H1 (cell line): ENCODE measurements around the gene SEC14L5.

Experiments used
- CREB1 ChIP-seq: IDR thresholded peaks from 2 replicates; pipeline ENCODE4 v1.6.1; 2012; ENCODE audit warnings: inconsistent platforms
- CTCF ChIP-seq, 3 experiments: IDR thresholded peaks; 1 replicate in 2 of 3; 2 replicates in 1 of 3; pipeline versions ENCODE4 v1.5.1 to v1.6.1; 2011; ENCODE audit warnings: low read length in 3 of 3, mild to moderate bottlenecking in 3 of 3, inconsistent platforms in 2 of 3, low read depth in 1 of 3, moderate library complexity in 1 of 3; ENCODE audit not compliant: insufficient read depth in 1 of 3; ENCODE audit errors: control extremely low read depth in 1 of 3
- EP300 ChIP-seq, 2 experiments: IDR thresholded peaks; 1 replicate in 1 of 2; 2 replicates in 1 of 2; pipeline ENCODE4 v1.6.1; 2011 to 2012; ENCODE audit warnings: low read depth in 2 of 2, low read length in 2 of 2, mild to moderate bottlenecking in 2 of 2, borderline replicate concordance in 1 of 2, inconsistent platforms in 1 of 2, moderate library complexity in 1 of 2
- EZH2 ChIP-seq: fragments of 200-600 bp; sonication (generic); IDR thresholded peaks from 2 replicates; pipeline ENCODE4 v1.7.1; 2012; ENCODE audit warnings: low read depth, mild to moderate bottlenecking, moderate library complexity, low read length, inconsistent platforms; ENCODE audit not compliant: severe bottlenecking
- HDAC2 ChIP-seq, 2 experiments: fragments of 300-600 bp in 1 of 2; sonication (generic) in 1 of 2; IDR thresholded peaks; 2 replicates each; pipeline ENCODE4 v1.6.1; 2011 to 2012; ENCODE audit warnings: low read depth in 2 of 2, low read length in 2 of 2, mild to moderate bottlenecking in 2 of 2, moderate library complexity in 2 of 2, borderline replicate concordance in 1 of 2, inconsistent platforms in 1 of 2
- HDAC6 ChIP-seq: IDR thresholded peaks from one replicate; pipeline ENCODE4 v1.7.1; 2012; ENCODE audit warnings: low read depth, mild to moderate bottlenecking, inconsistent platforms, low read length, moderate library complexity
- JUND ChIP-seq: IDR thresholded peaks from 2 replicates; pipeline ENCODE4 v1.6.1; 2011; ENCODE audit warnings: mild to moderate bottlenecking, improper control_type of control experiment, low read length
- KDM4A ChIP-seq: IDR thresholded peaks from one replicate; pipeline ENCODE4 v1.7.1; 2012; ENCODE audit warnings: low read depth, mild to moderate bottlenecking, moderate library complexity, low read length, inconsistent platforms; ENCODE audit not compliant: severe bottlenecking
- MAFK ChIP-seq: IDR thresholded peaks from 2 replicates; pipeline ENCODE4 v1.6.1; 2012; ENCODE audit warnings: low read depth, mild to moderate bottlenecking, improper control_type of control experiment, low read length
- POLR2A ChIP-seq, 2 experiments: IDR thresholded peaks; 1 replicate in 1 of 2; 2 replicates in 1 of 2; pipeline ENCODE4 v1.6.1; 2011; ENCODE audit warnings: low read depth in 2 of 2, low read length in 2 of 2, mild to moderate bottlenecking in 2 of 2; ENCODE audit errors: control extremely low read depth in 1 of 2
- RBBP5 ChIP-seq: IDR thresholded peaks from 2 replicates; pipeline ENCODE4 v1.7.1; 2012; ENCODE audit warnings: low read depth, mild to moderate bottlenecking, inconsistent platforms, low read length, moderate library complexity, borderline replicate concordance
- TAF1 ChIP-seq: IDR thresholded peaks from 2 replicates; pipeline ENCODE4 v1.6.1; 2011; ENCODE audit warnings: mild to moderate bottlenecking, low read depth, low read length
- TF ChIP-seq, protein P1 (sequence below): IDR thresholded peaks from 2 replicates; pipeline ENCODE4 v1.6.1; 2012; ENCODE audit warnings: inconsistent platforms

- TF ChIP-seq CREB1 (no peak), CTCF (IDR thresholded peaks at IDR 0.05; ENCODE audit: control extremely low read depth in 1 of 3, insufficient read depth in 1 of 3, low read depth in 1 of 3, low read length in 3 of 3) (no peak), RBBP5 (no peak), TAF1 (no peak), POLR2A (IDR thresholded peaks at IDR 0.05; ENCODE audit: control extremely low read depth in 1 of 2, low read depth in 2 of 2, low read length in 2 of 2) (no peak), EP300 (IDR thresholded peaks at IDR 0.05; ENCODE audit: borderline replicate concordance in 1 of 2, low read depth in 2 of 2, low read length in 2 of 2) (no peak), MAFK (no peak), EZH2 (no peak), KDM4A (no peak), JUND (no peak), HDAC6 (no peak), HDAC2 (IDR thresholded peaks at IDR 0.05; ENCODE audit: borderline replicate concordance in 1 of 2, low read depth in 2 of 2, low read length in 2 of 2) (no peak)
- TF ChIP-seq, protein P1, sequence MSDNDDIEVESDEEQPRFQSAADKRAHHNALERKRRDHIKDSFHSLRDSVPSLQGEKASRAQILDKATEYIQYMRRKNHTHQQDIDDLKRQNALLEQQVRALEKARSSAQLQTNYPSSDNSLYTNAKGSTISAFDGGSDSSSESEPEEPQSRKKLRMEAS: no peak
Observed at GRCh38 chr16:4913130-4913773, 44.9 kb upstream of the SEC14L5 start.
